Activated CD8-positive, alpha-beta memory T cell treated with anti-CD3 and anti-CD28 coated beads for 24 hours (primary cell): ENCODE measurements around the gene IGSF22.
A peak's percentile ranks its signal among the peaks of the same experiment; 100 is the strongest.
"Not testable (repeated sequence)": the region's sequence is repeated elsewhere in the genome, so short reads cannot be mapped to it uniquely, and the experiment has no call there.

Source experiments
- DNase-seq: peaks from one replicate; pipeline ENCODE4 v3.0.0-alpha.2; 2020

Gene IGSF22

GRCh38 chr11:18709414-18709813, 16.6 kb downstream of the IGSF22 start:
- DNase-seq, result no peak

- no peak for DNase-seq
Observed at GRCh38 chr11:18707811-18708340, 18.1 kb downstream of the IGSF22 start.

- peak; percentile 70 for DNase-seq
Observed at GRCh38 chr11:18706330-18707243, 19.4 kb downstream of the IGSF22 start.

GRCh38 chr11:18705651-18706281, 20.2 kb downstream of the IGSF22 start:
- peak; percentile 69 for DNase-seq

- DNase-seq, result no peak
Observed at GRCh38 chr11:18704698-18705097, 21.3 kb downstream of the IGSF22 start.

- no peak for DNase-seq
Observed at GRCh38 chr11:18704045-18704645, 21.8 kb downstream of the IGSF22 start.

- no peak for DNase-seq
Observed at GRCh38 chr11:18703001-18703763, 22.8 kb downstream of the IGSF22 start.

- DNase-seq, result no peak
Observed at GRCh38 chr11:18701614-18702216, 24.3 kb downstream of the IGSF22 start.

GRCh38 chr11:18700872-18701271, 25.1 kb downstream of the IGSF22 start:
- DNase-seq, result no peak

GRCh38 chr11:18700375-18700774, 25.6 kb downstream of the IGSF22 start:
- no peak for DNase-seq

GRCh38 chr11:18699848-18700261, 26.1 kb downstream of the IGSF22 start:
- DNase-seq, result no peak

- no peak for DNase-seq
Observed at GRCh38 chr11:18699269-18699596, 26.8 kb downstream of the IGSF22 start.

GRCh38 chr11:18698341-18699268, 27.4 kb downstream of the IGSF22 start, which contains the start of gene TMEM86A:
Gene TMEM86A (plus strand): TSS chr11:18698779. CDS start chr11:18698887, 108 bp downstream.
- DNase-seq, result peak; percentile 94

- no peak for DNase-seq
Observed at GRCh38 chr11:18697576-18697975, 28.4 kb downstream of the IGSF22 start.

GRCh38 chr11:18696638-18697225, 29.3 kb downstream of the IGSF22 start:
- DNase-seq, result no peak

- DNase-seq, result no peak
Observed at GRCh38 chr11:18692941-18693760, 32.8 kb downstream of the IGSF22 start.

- not testable (repeated sequence) for DNase-seq
Observed at GRCh38 chr11:18691467-18692140, 34.4 kb downstream of the IGSF22 start.

- DNase-seq, result no peak
Observed at GRCh38 chr11:18684267-18684666, 41.7 kb downstream of the IGSF22 start.

- no peak for DNase-seq
Observed at GRCh38 chr11:18682466-18682865, 43.5 kb downstream of the IGSF22 start.
